Measurements from ENCODE around the gene IRGQ.
A peak's percentile ranks its signal among the peaks of the same experiment; 100 is the strongest.
"Not testable (repeated sequence)": the region's sequence is repeated elsewhere in the genome, so short reads cannot be mapped to it uniquely, and the experiment has no call there.

IRGQ gene

DNA sequence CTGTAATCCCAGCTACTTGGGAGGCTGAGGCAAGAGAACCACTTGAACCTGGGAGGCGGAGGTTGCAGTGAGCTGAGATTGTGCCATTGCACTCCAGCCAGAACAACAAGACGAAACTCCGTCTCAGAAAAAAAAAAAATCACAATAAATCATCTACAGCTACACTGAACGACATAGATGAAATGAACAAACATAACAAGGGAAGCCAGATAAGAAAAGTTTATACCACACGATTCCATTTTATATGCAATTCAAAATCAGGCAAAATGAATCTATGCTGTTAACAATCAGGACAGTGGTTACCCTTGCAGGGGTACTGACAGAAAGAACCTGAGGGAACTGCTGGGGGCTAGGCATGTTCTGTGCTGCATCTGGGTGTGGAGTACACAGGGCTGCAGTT lies 26.3 kb downstream of the IRGQ start:
- DNase-seq (ENCODE audit: low read depth), result no peak

DNA sequence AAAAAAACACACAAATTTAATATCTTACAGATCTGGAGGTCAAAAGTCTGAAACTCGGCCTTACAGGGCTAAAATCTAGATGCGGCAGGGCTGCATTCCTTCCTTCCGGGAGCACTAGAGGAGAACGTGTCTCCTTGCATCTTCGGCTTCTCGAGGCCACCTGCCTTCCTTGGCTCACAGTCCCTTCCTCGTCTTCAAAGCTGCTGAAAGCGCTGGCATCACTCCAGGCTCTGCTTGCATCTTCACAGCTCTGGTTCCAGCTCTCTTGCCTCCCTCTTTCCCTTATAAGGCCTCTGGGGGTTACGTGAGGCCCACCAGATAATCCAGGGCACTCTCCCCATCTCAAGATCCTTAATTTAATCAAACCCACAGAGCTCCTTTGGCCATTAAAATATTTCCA lies 31.1 kb downstream of the IRGQ start:
- DNase-seq (ENCODE audit: low read depth), result no peak

DNA sequence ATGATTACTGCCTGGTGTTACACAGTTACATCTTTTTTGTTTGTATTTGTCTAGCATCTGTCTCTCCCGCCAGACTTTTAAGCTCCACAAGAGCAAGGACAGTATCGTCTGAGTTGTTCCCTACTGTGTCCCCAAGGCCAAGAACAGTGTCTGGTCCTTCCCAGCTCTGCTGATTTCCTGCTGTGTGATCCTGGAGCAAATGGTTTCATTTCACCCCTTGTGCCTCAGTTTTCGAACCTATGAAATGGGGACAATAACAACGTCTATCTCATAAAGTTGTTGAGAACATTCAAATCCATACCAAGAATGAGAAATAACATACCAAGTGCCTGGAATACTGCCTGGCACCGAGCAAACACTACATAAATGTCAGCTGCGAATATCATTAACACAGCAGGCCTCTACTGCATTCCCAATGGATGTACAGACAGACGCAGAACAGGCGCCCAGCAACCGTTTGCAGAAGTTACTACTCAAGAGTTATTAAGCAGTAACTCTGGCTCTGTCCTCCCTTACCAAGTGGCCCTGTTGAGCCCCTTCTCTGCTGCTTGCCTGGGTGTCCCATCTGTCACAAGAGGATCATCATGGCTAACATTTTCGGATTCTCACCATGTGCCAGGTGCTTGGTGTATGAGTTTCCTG lies 32.0 kb downstream of the IRGQ start:
- DNase-seq (ENCODE audit: low read depth), result no peak

DNA sequence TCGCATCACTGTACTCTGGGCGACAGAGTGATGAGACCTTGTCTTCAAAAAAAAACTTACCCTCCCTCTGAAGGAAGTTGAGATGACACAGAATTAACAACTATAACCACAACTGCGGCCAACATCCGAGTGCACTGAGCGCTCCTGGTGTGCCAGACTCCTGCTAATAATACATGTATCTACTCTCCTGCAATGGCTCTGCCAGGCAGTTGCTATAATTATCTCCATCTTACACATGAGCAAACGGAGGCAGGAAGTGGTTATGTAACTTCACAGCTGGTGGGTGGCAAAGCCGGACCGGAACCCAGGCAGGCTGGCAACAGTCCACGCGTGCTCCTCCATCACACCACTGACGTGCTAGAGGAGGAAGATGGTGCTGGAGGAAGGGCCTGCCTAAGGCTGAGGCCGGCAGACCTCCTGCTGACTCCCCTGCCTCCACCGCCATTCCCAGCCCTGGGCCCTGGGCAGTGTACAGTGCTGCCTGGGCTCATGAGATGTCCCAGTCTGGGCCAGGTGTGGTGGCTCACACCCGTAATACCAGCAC lies 33.2 kb downstream of the IRGQ start:
- peak; percentile 56 for DNase-seq (ENCODE audit: low read depth)

DNA sequence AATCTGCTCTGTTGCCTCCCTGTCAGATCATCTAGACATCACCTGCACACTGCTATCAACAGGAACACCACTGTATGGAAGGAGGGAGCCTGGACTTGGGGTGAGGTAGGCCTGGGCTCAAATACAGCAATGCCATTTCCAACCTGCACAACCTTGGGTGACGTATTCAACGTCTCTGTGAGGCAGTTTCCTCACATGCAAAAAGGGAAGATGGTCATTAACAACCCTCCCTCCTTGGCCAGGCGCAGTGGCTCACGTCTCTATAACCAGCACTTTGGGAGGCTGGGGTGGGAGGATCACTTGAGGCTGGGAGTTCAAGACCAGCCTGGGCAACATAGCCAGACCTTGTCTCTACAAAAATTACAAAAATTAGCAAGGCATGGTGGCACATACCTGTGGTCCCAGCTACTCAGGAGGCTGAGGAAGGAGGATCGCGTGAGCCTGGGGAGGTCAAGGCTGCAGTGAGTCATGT lies 33.7 kb downstream of the IRGQ start:
- DNase-seq (ENCODE audit: low read depth), result no peak

DNA sequence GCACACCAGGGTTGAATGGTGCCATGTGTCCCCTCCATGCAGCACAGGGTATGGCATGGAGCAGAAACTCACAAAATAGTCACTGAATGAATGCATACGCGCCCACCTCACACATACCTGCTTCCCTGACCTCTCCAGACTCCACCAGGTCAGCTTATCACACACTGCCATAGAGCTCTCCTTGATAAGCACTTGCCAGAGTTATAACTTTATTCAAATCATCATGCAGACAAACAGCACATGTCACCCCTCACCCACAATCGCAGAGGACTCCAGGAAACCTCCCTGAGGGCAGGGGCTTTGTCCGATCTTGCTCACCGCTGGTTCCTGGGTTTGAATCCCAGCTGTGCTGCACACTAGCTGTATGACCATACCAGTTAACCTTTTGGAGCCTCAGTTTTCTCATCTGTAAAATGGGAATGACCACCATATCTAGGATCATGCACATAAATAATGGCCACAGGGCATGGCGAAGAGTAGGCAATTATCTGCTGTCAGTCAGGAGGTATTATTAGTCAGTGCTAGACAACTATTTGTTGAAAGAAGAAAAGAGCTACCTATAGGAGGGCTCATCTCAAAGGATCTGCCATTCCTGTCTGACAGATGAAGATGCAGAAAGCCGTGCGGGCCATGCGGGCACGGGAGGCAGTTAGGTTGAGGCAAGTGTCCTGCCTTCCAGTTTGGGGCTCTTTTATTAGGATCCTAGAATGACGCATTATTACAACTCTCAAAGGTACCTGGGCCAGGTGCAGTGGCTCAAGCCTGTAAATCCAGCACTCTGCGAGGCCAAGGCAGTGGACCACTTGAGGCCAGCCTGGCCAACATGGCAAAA lies 34.6 kb downstream of the IRGQ start:
- DNase-seq (ENCODE audit: low read depth), result no peak

DNA sequence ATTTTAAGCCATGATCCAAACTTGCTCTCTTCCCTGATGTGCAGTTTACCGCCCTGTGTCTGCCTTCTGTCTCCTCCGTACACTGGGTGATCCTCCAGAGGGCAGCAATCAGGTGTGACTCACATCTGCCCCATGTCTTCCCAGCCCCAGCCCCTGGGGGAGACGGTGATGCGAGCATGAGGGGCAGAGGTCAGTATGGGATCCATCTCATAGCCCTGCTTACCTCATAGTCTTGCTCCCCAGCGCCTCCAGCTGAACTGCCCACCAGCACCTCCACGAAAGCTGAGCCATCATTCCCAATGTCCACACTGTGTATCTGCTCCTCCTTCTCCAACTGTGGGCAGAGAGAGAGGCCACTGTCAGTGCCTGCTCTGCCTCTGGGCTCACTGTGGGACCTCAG lies 35.2 kb downstream of the IRGQ start:
- DNase-seq (ENCODE audit: low read depth), result no peak

DNA sequence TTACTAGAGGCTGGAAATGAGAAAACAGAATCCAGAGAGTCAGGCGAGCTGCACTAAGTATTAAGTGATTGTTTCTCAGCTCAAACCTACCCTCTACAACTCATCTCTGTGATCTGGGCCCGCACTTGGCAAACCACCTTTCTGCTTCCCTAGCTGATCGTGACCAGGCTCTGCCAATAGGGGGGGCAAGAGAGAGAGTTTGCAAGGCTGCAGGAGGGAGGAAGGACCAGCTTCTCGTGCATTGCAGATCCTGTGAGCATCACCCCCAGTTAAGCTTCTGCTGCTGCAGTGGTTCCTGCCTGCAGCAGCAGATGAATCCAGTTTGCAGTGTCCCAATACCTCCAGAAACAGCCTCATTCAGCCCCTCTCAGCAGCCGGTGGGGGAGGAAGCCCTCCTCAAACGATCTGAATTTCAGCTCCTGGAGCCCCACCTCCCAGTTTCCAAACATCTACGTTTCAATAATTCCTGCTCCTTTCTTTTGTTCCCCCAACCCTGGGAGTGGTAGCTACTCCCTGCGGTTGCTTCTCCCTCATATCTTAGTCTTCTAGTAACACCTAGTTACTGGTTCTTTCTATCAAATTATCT lies 40.7 kb downstream of the IRGQ start:
- no peak for DNase-seq (ENCODE audit: low read depth)

DNA sequence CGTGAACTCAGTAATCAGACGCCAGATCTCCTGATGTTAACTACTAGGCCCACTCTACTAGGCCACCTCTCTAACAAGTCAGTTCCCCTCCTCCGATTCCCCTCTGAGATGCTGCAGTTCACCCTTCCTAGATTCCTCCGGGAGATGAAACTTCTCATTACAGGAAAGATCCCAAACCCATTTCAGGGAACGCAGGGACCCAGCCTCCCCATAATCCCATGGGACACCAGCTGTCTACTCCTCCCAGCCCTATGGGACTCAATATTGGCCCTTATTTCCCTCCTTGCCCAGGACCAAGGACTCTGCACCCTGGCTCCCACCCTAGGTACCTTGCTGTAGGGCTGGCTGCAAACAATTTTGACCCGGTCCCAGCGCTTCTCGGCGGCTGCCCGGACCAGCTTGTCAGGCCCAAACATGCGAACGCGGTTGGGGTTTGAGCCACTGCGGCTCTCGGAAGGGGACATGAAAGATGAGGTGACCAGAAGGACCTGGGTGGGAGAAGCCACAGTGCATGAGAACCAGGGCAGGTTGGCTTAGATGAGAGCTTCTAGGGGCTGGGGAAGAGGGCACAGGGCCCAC lies 41.5 kb downstream of the IRGQ start:
- DNase-seq (ENCODE audit: low read depth), result no peak

DNA sequence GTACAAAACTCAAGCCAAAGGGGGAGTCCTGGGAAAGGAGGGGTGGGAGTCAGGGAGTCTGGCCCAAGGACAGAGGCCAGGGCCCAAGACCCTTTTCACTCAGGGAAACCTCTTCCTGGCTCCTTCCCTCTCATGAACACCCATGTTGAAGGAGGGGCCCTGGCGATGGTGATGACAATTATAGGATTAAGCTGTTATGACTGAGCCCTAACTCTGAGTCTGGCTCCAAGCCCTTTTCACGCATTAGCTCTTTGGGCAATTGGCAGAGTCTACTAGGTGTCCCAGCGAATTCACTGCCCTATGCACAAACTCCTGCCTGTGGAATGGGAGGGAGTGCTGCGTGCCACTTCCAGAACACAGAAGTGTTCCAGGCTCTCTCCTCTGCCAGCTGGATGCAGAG lies 42.3 kb downstream of the IRGQ start:
- DNase-seq (ENCODE audit: low read depth), result no peak

DNA sequence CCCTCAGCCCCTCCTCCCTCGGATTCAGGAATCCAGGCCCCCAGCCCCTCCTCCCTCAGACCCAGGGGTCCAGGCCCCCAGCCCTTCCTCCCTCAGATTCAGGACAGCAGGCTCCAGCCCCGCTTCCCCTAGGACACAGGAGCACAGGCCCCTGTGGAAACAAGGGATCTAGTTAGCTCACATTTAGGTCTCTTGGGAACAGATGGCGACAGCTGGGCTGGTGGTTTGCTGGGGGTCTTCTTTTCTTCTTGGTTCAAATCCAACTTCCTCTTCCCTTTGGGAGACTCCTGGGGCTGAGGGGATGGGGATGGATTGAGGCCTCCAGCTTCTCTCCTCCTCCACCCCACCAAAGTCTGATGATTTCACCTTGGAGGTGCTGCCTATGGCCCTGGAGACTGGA lies 43.3 kb downstream of the IRGQ start:
- no peak for DNase-seq (ENCODE audit: low read depth)

DNA sequence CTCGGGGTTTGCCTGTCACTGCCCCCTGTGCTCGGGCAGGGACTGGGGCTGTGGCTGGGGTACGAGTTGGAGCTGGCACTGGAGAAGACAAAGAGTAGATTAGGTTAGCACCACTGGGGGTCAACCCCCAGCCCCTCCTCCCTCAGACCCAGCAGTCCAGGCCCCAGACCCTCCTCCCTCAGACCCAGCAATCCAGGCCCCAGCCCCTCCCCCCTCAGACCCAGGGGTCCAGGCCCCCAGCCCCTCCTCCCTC lies 43.8 kb downstream of the IRGQ start:
- DNase-seq (ENCODE audit: low read depth), result no peak

DNA sequence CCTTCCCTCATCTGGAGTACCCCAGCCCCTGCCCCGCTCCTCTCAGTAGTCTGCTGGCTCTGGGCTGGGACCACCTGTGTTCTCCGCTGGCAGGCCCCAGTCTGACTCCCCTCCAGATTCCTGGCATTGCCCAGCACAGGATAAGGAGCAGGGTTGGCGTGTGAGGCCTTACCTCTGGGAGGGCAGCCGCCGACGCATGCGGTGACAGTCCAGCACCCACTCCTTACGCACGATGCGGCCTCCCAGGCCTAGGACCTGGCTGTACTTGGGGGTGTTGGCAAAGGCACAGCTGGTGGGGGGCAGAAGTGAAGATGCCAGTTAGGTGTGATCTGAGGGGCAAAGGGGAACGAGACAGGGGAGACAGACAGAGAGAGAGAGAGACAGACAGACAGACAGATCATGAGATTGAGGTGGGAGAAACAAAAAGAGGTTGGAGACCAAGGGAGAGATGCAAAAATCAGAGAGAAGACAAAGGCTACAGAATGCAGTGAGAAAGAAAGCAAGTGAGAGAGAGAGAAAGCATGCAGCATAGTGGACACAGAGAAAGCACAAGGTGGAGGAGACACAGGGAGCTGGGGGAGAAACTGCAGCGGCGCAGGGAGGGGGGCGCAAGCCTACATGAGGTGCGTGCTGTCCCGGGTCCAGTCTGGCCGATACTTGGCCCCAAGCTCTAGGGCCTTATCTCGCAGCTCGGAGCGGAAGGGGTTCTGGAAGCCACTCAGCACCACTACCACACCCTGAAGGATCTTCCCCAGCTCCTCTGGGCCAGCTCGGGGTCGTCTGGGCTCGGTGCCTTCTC lies 44.3 kb downstream of the IRGQ start:
- no peak for DNase-seq (ENCODE audit: low read depth)

DNA sequence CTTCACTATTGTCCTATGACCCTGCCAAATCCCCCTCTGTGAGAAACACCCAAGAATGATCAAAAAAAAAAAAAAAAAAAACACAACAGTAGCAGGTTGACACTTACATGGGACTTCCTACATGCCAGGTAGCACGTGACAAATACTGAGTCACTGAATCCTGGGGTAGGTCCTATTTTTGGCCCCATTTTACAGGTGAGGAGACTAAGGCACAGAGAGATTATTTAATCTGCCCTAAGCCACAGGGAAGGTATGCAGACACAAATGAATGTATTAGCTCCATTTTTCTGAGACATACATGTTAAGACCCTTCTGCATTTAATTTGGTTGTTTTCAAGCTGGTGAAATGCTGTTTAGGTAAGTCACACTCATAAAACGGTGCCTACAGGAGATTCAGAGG lies 47.2 kb downstream of the IRGQ start:
- no peak for DNase-seq (ENCODE audit: low read depth)

DNA sequence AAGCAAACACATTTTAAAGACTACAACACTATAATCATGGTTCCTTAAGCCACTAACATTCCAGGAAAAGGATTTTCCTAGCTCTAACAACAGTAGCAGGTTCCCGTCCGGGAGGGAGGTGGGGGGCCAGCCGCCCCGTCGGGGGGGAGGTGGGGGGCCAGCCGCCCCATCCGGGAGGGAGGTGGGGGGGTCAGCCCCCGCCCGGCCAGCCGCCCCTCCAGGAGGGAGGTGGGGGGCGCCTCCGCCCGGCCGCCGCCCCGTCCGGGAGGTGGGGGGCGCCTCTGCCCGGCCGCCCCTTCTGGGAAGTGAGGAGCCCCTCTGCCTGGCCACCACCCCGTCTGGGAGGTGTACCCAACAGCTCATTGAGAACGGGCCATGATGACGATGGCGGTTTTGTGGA lies 48.0 kb downstream of the IRGQ start:
- DNase-seq (ENCODE audit: low read depth), result not testable (repeated sequence)

DNA sequence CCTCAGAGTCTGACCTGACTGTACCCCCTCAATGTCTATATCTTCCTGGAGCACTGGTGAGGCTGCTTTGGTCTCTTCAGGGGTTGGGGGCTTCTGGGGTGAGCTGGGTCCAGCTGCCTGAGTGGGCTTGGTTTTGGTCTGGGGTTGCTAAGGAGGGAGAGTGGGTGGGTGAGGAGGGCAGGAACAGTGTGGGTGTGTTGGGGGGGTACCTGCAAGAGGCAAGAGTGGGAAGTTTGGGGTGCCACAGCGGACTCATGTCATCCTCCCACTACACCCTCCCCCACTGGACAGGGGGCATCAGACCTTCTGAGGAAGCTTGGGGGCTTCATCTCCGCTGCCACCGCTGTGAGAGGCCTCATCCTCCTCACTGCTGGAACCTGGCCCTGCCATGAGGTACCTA lies 49.4 kb downstream of the IRGQ start:
- DNase-seq (ENCODE audit: low read depth), result no peak

DNA sequence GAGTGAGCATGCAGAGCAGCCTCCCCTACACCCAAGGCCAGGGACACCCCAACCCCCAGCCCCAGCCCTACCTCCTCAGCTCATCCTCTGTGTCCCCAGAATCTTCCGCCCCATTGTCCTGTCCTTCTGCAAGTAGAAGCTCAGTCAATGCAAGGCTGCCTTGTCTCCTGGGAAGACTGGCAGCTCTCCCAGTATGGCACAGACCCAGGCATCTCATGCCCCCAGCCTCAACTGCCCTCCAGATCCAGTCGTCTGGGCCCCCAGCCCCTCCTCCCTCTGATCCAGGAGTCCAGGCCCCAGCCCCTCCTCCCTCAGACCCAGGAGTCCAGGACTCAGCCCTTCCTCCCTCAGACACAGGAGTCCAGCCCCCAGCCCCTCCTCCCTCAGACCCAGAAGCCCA lies 50.0 kb downstream of the IRGQ start:
- no peak for DNase-seq (ENCODE audit: low read depth)

DNA sequence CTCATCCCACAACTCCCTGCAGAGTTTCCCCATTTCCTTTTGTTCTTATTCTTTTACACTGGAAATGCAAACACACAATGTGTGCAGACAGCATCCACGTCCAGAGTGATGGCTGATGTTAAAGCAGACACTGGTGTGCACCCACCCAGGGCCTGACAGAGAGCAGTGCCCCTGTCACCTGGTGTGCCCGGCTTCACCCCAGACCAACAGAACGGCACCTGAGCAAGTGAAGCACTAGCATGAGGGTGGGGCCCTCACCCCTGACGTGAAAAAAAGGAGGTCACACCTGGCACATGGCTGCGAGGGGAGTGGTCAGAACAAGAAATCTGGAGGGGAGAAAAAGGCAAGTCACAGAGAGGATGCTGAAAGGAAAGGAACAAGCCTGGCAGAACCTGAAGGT lies 50.7 kb downstream of the IRGQ start:
- no peak for DNase-seq (ENCODE audit: low read depth)

DNA sequence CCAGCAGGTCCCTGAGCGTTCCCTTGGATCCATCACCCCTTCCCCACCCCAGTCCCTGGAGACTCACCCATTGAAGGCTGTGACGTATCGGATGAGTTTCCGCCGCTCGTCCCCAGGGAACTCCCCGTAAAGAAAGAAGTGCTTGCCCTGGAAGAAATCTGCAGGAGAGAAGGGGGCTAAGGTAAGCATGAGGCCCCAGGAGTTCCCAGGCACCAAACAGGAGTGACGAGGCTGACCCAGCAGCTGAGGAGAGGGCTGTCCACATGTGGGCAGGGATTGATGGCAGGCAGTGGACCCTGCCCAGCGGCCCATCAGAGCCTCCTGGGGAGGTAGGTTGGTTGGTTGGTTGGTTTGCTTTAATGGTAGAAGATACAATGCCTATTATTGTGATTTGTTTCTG lies 51.9 kb downstream of the IRGQ start:
- DNase-seq (ENCODE audit: low read depth), result no peak

DNA sequence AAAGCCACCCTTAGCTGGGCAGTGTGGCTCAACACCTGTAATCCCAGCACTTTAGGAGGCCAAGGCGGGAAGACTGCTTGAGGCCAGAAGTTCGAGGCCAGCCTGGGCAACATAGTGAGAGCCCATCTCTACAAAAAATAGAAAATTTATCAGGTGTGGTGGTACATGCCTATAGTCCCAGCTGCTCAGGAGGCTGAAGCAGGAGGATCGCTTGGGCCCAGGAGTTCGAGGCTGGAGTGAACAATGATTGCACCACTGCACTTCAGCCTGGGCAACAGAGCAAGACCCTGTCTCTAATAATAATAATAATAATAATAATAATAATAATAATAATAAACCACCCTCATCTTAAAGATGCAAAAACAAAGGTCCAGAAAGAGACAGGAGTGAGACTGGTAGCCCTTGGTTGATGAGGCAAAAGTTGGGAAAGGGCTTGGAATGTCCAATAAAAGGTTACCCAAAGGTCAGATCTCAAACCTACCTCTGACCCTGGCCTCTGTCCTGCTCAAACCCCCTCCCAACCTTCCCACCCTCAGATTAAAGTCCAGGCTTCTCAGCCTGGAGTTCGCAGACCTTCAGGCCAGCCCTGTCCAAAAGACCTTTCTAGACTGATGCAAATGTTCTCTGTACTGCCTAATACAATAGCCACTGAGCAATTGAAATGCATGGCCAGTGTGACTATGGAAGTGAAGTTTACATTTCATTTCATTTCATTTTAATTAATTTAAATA lies 53.8 kb downstream of the IRGQ start:
- DNase-seq (ENCODE audit: low read depth), result no peak

DNA sequence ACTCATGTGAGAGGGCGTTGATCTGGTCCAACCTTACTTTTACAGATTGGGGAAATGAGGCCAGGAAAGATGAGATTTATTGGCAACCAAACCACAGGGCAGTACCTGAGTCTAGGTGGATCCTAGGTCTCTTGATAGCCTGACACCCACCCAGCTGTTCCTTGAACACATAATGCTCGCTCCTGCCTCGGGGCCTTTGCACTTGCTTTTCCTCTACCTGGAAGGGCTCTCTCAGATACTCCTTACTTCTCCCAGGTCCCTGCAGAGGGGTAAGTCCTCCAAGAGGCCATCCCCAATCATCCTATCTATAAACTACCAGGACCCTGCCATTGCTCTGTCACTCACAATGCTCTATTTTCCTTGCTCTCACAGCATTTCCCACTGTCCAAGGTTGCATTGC lies 55.6 kb downstream of the IRGQ start:
- no peak for DNase-seq (ENCODE audit: low read depth)

DNA sequence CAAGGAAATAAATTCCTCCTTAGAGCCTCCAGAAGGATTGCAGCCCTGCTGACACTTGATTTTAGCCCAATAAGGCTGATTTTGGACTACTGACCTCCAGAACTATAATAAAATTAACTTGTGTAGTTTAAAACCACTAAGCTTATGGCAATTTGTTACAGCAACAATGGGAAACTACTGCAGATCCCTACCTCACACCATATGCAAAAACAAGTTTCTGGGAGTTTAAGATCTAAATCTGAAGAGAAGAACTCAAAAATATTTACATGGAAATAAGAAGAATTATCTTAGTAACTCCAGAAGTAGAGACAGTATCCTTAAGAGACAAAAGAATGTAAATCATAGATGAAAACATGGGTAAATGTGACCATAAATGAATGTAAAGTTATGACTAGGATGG lies 57.0 kb downstream of the IRGQ start:
- no peak for DNase-seq (ENCODE audit: low read depth)

Data from HS-5 (cell line).